Fibroblast of skin of scalp (primary cell): Measurements from ENCODE around the gene OTULIN.

Source experiments
- DNase-seq: peaks from one replicate; pipeline ENCODE4 v3.0.0-alpha.2; 2013

Gene OTULIN

GRCh38 chr5:14722923-14723322 is 58.4 kb downstream of the OTULIN start:
- no peak for DNase-seq

- DNase-seq, result no peak
These were observed 59.2 kb downstream of the OTULIN start for GRCh38 chr5:14723701-14724132.

- DNase-seq, result no peak
These were observed 60.1 kb downstream of the OTULIN start for GRCh38 chr5:14724633-14725032.

- DNase-seq, result peak; percentile 51
These were observed 61.7 kb downstream of the OTULIN start for GRCh38 chr5:14726066-14726838.

- peak; percentile 79 for DNase-seq
These were observed 62.9 kb downstream of the OTULIN start for GRCh38 chr5:14727428-14727865.

GRCh38 chr5:14727928-14728458 is 63.5 kb downstream of the OTULIN start:
- DNase-seq, result no peak

- no peak for DNase-seq
These were observed 64.0 kb downstream of the OTULIN start for GRCh38 chr5:14728459-14728938.

GRCh38 chr5:14729448-14730385 is 65.2 kb downstream of the OTULIN start:
- no peak for DNase-seq

- no peak for DNase-seq
These were observed 65.9 kb downstream of the OTULIN start for GRCh38 chr5:14730466-14730865.

GRCh38 chr5:14730881-14731280 is 66.4 kb downstream of the OTULIN start:
- no peak for DNase-seq

GRCh38 chr5:14732991-14733390 is 68.5 kb downstream of the OTULIN start:
- DNase-seq, result no peak

GRCh38 chr5:14733661-14734060 is 69.1 kb downstream of the OTULIN start:
- no peak for DNase-seq

GRCh38 chr5:14734396-14734795 is 69.9 kb downstream of the OTULIN start:
- DNase-seq, result no peak

- DNase-seq, result no peak
These were observed 71.4 kb downstream of the OTULIN start for GRCh38 chr5:14735944-14736343.

GRCh38 chr5:14737291-14737690 is 72.8 kb downstream of the OTULIN start:
- no peak for DNase-seq

- DNase-seq, result no peak
These were observed 73.5 kb downstream of the OTULIN start for GRCh38 chr5:14738050-14738449.

GRCh38 chr5:14739538-14739937 is 75.0 kb downstream of the OTULIN start:
- DNase-seq, result peak; percentile 12

GRCh38 chr5:14739981-14740380 is 75.5 kb downstream of the OTULIN start:
- DNase-seq, result no peak

- no peak for DNase-seq
These were observed 76.6 kb downstream of the OTULIN start for GRCh38 chr5:14741131-14741530.

GRCh38 chr5:14741801-14742440 is 77.4 kb downstream of the OTULIN start:
- no peak for DNase-seq

GRCh38 chr5:14742498-14742897 is 78.0 kb downstream of the OTULIN start:
- DNase-seq, result no peak

- DNase-seq, result peak; percentile 32
These were observed 79.2 kb downstream of the OTULIN start for GRCh38 chr5:14743601-14744295.
